Uterus (tissue), 2 donors: ENCODE data around the gene NDUFS1.

Experiments used
- POLR2A ChIP-seq, 2 donors: fragments of 450-650 bp; IDR thresholded peaks; one replicate each; pipeline ENCODE4 v1.6.1; 2016; ENCODE audit warnings: antibody characterized with exemption in 2 of 2, mild to moderate bottlenecking in 1 of 2, moderate library complexity in 1 of 2
- TF ChIP-seq, protein P1 (sequence below), 4 experiments: fragments of 200-600 bp in 2 of 4; fragments of 450-650 bp in 2 of 4; sonication (generic) in 2 of 4; IDR thresholded peaks; one replicate each; pipeline ENCODE4 v1.5.1; 2016 to 2019; ENCODE audit warnings: antibody characterized with exemption in 4 of 4, mild to moderate bottlenecking in 2 of 4, moderate library complexity in 1 of 4

DNA sequence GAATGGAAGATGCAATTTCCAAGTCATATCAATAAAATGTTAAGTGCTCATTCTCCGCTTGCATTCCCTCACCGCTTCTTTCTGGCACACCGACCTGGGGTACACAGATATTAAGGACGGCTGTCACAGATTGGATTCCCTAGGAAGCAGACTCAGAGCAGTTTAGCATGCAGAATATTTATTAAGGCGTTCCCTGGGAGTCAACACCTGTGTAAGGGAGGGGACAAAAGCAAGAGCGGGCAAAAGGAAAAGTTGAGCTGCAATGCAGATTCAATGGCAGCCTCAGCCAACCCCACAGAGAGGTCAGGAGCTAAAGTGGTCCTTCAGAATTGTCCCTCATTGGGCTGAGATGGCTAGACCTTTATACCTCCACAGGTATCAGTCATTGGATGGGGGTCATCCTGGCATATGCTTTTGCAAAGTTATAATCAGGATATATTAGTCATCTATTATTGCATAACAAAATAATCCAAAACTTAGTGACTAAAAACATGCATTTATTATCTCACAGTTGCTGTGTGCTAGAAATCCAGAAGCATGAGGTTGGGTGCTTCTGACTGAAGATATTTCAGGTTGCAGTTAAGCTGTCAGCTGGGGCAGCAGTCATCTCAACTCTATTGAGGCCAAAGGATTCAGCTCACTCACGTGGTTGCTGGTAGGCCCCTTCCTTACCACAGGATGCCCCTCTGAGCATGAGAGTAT is 46.2 kb downstream of the NDUFS1 start:
- TF ChIP-seq, protein P1, sequence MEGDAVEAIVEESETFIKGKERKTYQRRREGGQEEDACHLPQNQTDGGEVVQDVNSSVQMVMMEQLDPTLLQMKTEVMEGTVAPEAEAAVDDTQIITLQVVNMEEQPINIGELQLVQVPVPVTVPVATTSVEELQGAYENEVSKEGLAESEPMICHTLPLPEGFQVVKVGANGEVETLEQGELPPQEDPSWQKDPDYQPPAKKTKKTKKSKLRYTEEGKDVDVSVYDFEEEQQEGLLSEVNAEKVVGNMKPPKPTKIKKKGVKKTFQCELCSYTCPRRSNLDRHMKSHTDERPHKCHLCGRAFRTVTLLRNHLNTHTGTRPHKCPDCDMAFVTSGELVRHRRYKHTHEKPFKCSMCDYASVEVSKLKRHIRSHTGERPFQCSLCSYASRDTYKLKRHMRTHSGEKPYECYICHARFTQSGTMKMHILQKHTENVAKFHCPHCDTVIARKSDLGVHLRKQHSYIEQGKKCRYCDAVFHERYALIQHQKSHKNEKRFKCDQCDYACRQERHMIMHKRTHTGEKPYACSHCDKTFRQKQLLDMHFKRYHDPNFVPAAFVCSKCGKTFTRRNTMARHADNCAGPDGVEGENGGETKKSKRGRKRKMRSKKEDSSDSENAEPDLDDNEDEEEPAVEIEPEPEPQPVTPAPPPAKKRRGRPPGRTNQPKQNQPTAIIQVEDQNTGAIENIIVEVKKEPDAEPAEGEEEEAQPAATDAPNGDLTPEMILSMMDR (IDR thresholded peaks at IDR 0.05): no peak
- no peak for TF ChIP-seq POLR2A (IDR thresholded peaks at IDR 0.05)
